ENCODE data around the gene RIC8A. TPM values are rescaled to one million over a fixed set of nuclear protein-coding genes. Genes with fewer than 3 reads are reported as not detected.

Gene RIC8A
- total RNA-seq, 2 experiments from 2014 or later, result 98.7 to 103 TPM

GRCh38 chr11:249062-249461 is 41.6 kb downstream of the RIC8A start:
- no peaks in the 10 kb centered on the region for H3K9me3 Mint-ChIP-seq
- ChIA-PET POLR2A (interaction anchor here (1.1 to 4.8 kb wide), 3 partner anchors 11 to 42 kb away, joined by 3 to 31 read pairs (median 25); partner anchors contain the start of genes BET1L, PSMD13, RIC8A and SIRT3), CTCF (interaction anchor here (1.3 kb wide), 1 partner anchor 106 kb away, joined by 5 read pairs; no protein-coding TSS in a partner anchor)
- H3K4me3 Mint-ChIP-seq, result no peak overlapping the region
- H3K36me3 Mint-ChIP-seq (ENCODE audit: low read depth), result peaks cover 86% of the 10 kb centered on the region
- no peaks in the 10 kb centered on the region for H3K27me3 Mint-ChIP-seq
- no peak overlapping the region for H3K27ac Mint-ChIP-seq
- no peak for DNase-seq
- peaks cover 19% of the 10 kb centered on the region for H3K4me1 Mint-ChIP-seq

GRCh38 chr11:250274-250673 is 42.8 kb downstream of the RIC8A start:
- Mint-ChIP-seq H3K4me3 (no peak overlapping the region), H3K4me1 (peaks cover 13% of the 10 kb centered on the region), H3K36me3 (ENCODE audit: low read depth) (peaks cover 76% of the 10 kb centered on the region), H3K27me3 (no peaks in the 10 kb centered on the region), H3K27ac (no peak overlapping the region), H3K9me3 (no peaks in the 10 kb centered on the region)
- no peak for DNase-seq
- ChIA-PET CTCF (interaction anchor here (0.9 to 4.2 kb wide), 34 partner anchors 8 to 201 kb away, joined by 3 to 36 read pairs (median 6); partner anchors contain the start of genes BET1L, NLRP6, PSMD13 and RIC8A), POLR2A (interaction anchor here (0.8 to 4.8 kb wide), 15 partner anchors 11 to 285 kb away, joined by 3 to 31 read pairs (median 4); partner anchors contain the start of genes HRAS, IFITM2, NLRP6 and PGGHG)

- peak overlapping the region; percentile 59 for H3K27ac Mint-ChIP-seq
- H3K36me3 Mint-ChIP-seq (ENCODE audit: low read depth), result peaks cover 71% of the 10 kb centered on the region
- H3K27me3 Mint-ChIP-seq, result no peaks in the 10 kb centered on the region
- no peaks in the 10 kb centered on the region for H3K9me3 Mint-ChIP-seq
- CTCF ChIA-PET, result interaction anchor here (0.8 to 4.2 kb wide), 37 partner anchors 9 to 200 kb away, joined by 3 to 36 read pairs (median 6); partner anchors contain the start of genes BET1L, NLRP6, PSMD13 and RIC8A
- H3K4me3 Mint-ChIP-seq, result no peak overlapping the region
- peak; percentile 84 for DNase-seq
- POLR2A ChIA-PET, result interaction anchor here (0.5 to 4.8 kb wide), 17 partner anchors 10 to 285 kb away, joined by 3 to 31 read pairs (median 4); partner anchors contain the start of genes BET1L, HRAS, IFITM2 and NLRP6
- peaks cover 11% of the 10 kb centered on the region for H3K4me1 Mint-ChIP-seq
Measured at GRCh38 chr11:250740-251299, 43.3 kb downstream of the RIC8A start.

GRCh38 chr11:251550-251949 is 44.0 kb downstream of the RIC8A start:
- H3K4me1 Mint-ChIP-seq, result peaks cover 11% of the 10 kb centered on the region
- CTCF ChIA-PET, result interaction anchor here (0.8 to 4.2 kb wide), 33 partner anchors 8 to 196 kb away, joined by 3 to 36 read pairs (median 6); partner anchors contain the start of genes BET1L, NLRP6, PSMD13 and RIC8A
- POLR2A ChIA-PET, result interaction anchor here (0.9 to 4.8 kb wide), 12 partner anchors 9 to 110 kb away, joined by 3 to 31 read pairs (median 4); partner anchors contain the start of genes BET1L, IFITM2, NLRP6 and PGGHG
- no peak for DNase-seq
- H3K4me3 Mint-ChIP-seq, result no peak overlapping the region
- H3K27me3 Mint-ChIP-seq, result no peaks in the 10 kb centered on the region
- H3K27ac Mint-ChIP-seq, result no peak overlapping the region
- H3K9me3 Mint-ChIP-seq, result no peaks in the 10 kb centered on the region
- H3K36me3 Mint-ChIP-seq (ENCODE audit: low read depth), result peaks cover 64% of the 10 kb centered on the region

GRCh38 chr11:252666-253065 is 45.2 kb downstream of the RIC8A start:
- H3K4me3 Mint-ChIP-seq, result no peak overlapping the region
- POLR2A ChIA-PET, result interaction anchor here (2.6 to 4.8 kb wide), 3 partner anchors 15 to 27 kb away, joined by 8 to 25 read pairs (median 14); partner anchors contain the start of genes NLRP6 and PSMD13
- peaks cover 54% of the 10 kb centered on the region for H3K36me3 Mint-ChIP-seq (ENCODE audit: low read depth)
- H3K4me1 Mint-ChIP-seq, result peaks cover 11% of the 10 kb centered on the region
- DNase-seq, result no peak
- no peaks in the 10 kb centered on the region for H3K27me3 Mint-ChIP-seq
- no peak overlapping the region for H3K27ac Mint-ChIP-seq
- CTCF ChIA-PET, result interaction anchor here (2.5 to 4.2 kb wide), 4 partner anchors 13 to 195 kb away, joined by 12 to 36 read pairs (median 14); no protein-coding TSS in a partner anchor
- H3K9me3 Mint-ChIP-seq, result no peaks in the 10 kb centered on the region

GRCh38 chr11:253160-253885 is 45.8 kb downstream of the RIC8A start:
- Mint-ChIP-seq H3K9me3 (no peaks in the 10 kb centered on the region), H3K27me3 (peaks cover 5% of the 10 kb centered on the region), H3K27ac (no peak overlapping the region), H3K4me1 (peaks cover 11% of the 10 kb centered on the region), H3K36me3 (ENCODE audit: low read depth) (peaks cover 48% of the 10 kb centered on the region), H3K4me3 (no peak overlapping the region)
- DNase-seq, result no peak
- ChIA-PET CTCF (interaction anchor here (2.9 to 4.2 kb wide), 3 partner anchors 14 to 195 kb away, joined by 12 to 36 read pairs (median 17); no protein-coding TSS in a partner anchor), POLR2A (interaction anchor here (2.6 to 4.8 kb wide), 2 partner anchors 15 to 16 kb away, joined by 8 to 25 read pairs; partner anchors contain the start of gene PSMD13)

- H3K4me3 Mint-ChIP-seq, result no peak overlapping the region
- H3K4me1 Mint-ChIP-seq, result peaks cover 11% of the 10 kb centered on the region
- H3K36me3 Mint-ChIP-seq (ENCODE audit: low read depth), result peaks cover 43% of the 10 kb centered on the region
- no peaks in the 10 kb centered on the region for H3K9me3 Mint-ChIP-seq
- ChIA-PET CTCF (no interaction called here), POLR2A (interaction anchor here (2.6 to 4.8 kb wide), 2 partner anchors 14 to 17 kb away, joined by 8 to 25 read pairs; partner anchors contain the start of gene PSMD13)
- no peak overlapping the region for H3K27ac Mint-ChIP-seq
- H3K27me3 Mint-ChIP-seq, result peaks cover 6% of the 10 kb centered on the region
- no peak for DNase-seq
Measured at GRCh38 chr11:253886-254270, 46.4 kb downstream of the RIC8A start.

GRCh38 chr11:255176-255575 is 47.7 kb downstream of the RIC8A start:
- Mint-ChIP-seq H3K27ac (no peak overlapping the region), H3K4me3 (no peak overlapping the region), H3K9me3 (no peaks in the 10 kb centered on the region), H3K4me1 (peaks cover 8% of the 10 kb centered on the region), H3K36me3 (ENCODE audit: low read depth) (peaks cover 33% of the 10 kb centered on the region), H3K27me3 (peaks cover 8% of the 10 kb centered on the region)
- DNase-seq, result no peak
- POLR2A ChIA-PET, result no interaction called here
- CTCF ChIA-PET, result no interaction called here

GRCh38 chr11:255816-256215 is 48.3 kb downstream of the RIC8A start:
- Mint-ChIP-seq H3K9me3 (no peaks in the 10 kb centered on the region), H3K27ac (no peak overlapping the region), H3K4me1 (peaks cover 3% of the 10 kb centered on the region), H3K36me3 (ENCODE audit: low read depth) (peaks cover 28% of the 10 kb centered on the region), H3K4me3 (no peak overlapping the region), H3K27me3 (peaks cover 8% of the 10 kb centered on the region)
- DNase-seq, result no peak
- CTCF ChIA-PET, result no interaction called here
- POLR2A ChIA-PET, result no interaction called here

- Mint-ChIP-seq H3K27ac (no peak overlapping the region), H3K4me1 (no peaks in the 10 kb centered on the region), H3K36me3 (ENCODE audit: low read depth) (peaks cover 16% of the 10 kb centered on the region), H3K9me3 (no peaks in the 10 kb centered on the region), H3K4me3 (no peak overlapping the region), H3K27me3 (peaks cover 8% of the 10 kb centered on the region)
- POLR2A ChIA-PET, result interaction anchor here (1.9 kb wide), 1 partner anchor 11 kb away, joined by 9 read pairs; no protein-coding TSS in a partner anchor
- CTCF ChIA-PET, result interaction anchor here (1.4 kb wide), 1 partner anchor 10 kb away, joined by 3 read pairs; no protein-coding TSS in a partner anchor
- DNase-seq, result no peak
Measured at GRCh38 chr11:256952-257737, 49.6 kb downstream of the RIC8A start.

- H3K9me3 Mint-ChIP-seq, result no peaks in the 10 kb centered on the region
- CTCF ChIA-PET, result interaction anchor here (1.1 to 2.5 kb wide), 3 partner anchors 7 to 91 kb away, joined by 3 to 10 read pairs (median 3); no protein-coding TSS in a partner anchor
- no peaks in the 10 kb centered on the region for H3K4me1 Mint-ChIP-seq
- H3K36me3 Mint-ChIP-seq (ENCODE audit: low read depth), result peaks cover 11% of the 10 kb centered on the region
- H3K4me3 Mint-ChIP-seq, result no peak overlapping the region
- H3K27ac Mint-ChIP-seq, result no peak overlapping the region
- POLR2A ChIA-PET, result interaction anchor here (1.9 kb wide), 1 partner anchor 10 kb away, joined by 9 read pairs; no protein-coding TSS in a partner anchor
- DNase-seq, result no peak
- H3K27me3 Mint-ChIP-seq, result peaks cover 8% of the 10 kb centered on the region
Measured at GRCh38 chr11:257766-258493, 50.4 kb downstream of the RIC8A start.
